ENCODE data around the gene NEK1.
"Not testable (repeated sequence)": the region's sequence is repeated elsewhere in the genome, so short reads cannot be mapped to it uniquely, and the experiment has no call there.

The NEK1 gene

DNA sequence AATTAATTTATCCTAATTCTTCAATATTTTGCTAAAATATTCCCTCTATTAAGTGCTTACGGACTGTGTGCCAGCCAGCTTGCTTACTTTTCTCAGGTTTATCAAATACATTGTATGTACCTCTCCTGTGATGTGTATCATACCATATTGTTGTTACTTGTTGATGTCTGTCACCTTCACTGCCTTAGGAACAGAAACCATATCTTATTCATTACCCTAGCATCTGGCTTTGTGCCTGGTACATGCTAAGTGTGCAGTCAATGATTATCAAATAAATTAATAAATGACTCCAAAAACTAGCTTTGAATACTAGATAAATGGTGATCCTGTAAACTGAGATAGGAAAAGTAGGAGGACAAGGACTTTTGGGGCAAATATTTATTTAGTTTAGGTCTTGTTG lies 14.9 kb upstream of the NEK1 start:
- DNase-seq, result no peak

DNA sequence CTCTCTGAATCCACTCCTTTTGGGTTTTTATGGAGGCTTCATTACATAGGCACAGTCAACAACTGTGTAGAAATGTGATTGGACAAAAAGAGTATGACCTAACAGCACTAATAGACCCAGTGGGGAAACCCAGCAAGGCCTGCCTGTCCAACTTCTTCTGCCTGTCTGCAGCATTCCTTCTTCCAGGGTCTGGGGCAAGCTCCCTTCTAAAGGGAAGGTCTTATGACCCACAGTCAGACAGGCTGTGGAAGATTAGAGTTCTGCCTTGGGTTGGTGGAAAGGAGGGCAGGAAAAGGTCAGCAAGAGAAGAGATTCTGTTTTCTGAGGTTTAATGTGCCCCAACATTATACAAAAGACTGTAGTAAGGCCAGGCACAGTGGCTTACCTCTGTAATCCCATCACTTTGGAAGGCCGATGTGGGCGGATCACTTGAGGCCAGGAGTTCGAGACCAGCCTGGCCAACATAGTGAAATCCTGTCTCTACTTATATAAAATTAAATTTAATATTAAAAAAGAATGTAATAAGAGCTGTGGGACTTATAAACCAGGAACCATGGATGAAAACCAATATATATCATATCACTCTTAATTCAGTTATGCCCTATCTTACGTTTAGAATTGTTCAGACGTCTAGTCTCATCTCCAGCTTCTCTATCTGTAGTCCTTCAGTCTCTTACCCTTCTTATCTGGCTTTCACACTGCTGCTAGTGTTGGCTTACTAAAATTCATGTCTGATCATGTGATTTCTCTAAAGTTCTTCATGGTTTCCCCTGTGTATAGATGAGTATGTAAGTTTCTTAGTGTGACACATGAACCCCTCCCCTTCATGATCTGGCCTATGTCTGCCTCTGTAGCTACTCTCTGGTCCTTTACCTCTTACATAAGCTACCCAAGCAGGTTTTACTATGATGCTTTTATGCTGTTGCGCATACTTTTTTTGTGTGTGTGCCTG lies 14.2 kb upstream of the NEK1 start:
- no peak for DNase-seq

DNA sequence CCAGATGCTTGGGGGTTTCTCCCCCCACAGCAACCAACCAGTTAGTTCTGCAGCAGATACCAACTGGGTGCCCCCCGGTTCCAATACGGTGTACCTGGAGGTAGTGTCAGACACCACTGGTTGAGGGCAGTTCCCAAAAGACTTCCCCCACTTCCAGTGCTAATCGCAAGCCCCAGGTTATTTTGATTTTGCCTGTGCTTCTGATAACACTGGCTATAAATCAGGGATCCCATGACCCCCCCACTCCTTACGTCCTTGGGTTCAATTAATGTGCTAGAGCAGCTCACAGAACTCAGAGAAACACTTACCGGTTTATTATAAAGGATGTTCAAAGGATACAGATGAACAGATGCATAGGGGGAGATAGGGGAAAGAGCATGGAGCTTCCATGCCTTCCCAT lies 13.5 kb upstream of the NEK1 start:
- DNase-seq, result no peak

DNA sequence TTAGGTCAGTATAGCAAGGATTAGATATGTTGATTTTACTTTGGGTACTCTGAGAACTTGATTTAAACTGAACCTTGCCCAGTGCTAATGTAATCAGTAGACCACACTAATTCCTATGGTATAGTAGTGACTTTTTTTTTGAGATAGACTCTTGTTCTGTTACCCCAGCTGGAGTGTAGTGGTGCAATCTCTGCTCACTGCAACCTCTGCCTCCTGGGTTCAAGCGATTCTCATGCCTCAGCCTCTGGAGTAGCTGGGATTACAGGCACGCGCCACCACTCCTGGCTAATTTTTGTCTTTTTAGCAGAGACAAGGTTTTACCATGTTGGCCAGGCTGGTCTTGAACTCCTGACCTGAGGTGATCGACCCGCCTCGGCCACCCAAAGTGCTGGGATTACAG lies 11.6 kb upstream of the NEK1 start:
- not testable (repeated sequence) for DNase-seq

DNA sequence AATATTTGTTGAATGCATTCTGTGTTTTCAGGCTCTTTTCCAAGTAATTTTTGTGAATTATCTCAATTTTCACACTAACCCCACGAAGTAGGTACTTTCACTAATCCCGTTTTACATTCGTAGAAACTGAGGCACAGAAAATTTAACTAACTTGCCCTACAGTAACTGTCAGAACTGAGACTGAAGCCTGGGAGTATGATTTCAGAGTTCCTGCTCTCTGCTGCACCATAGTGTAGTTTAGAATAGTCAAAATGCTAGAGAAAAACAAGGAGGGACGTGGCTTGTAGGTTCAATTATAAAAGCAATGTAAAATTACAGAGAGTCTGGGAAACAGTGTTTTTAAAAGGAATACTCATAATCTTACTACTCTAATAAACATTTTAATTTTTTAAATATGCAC lies 10.2 kb upstream of the NEK1 start:
- no peak for DNase-seq

DNA sequence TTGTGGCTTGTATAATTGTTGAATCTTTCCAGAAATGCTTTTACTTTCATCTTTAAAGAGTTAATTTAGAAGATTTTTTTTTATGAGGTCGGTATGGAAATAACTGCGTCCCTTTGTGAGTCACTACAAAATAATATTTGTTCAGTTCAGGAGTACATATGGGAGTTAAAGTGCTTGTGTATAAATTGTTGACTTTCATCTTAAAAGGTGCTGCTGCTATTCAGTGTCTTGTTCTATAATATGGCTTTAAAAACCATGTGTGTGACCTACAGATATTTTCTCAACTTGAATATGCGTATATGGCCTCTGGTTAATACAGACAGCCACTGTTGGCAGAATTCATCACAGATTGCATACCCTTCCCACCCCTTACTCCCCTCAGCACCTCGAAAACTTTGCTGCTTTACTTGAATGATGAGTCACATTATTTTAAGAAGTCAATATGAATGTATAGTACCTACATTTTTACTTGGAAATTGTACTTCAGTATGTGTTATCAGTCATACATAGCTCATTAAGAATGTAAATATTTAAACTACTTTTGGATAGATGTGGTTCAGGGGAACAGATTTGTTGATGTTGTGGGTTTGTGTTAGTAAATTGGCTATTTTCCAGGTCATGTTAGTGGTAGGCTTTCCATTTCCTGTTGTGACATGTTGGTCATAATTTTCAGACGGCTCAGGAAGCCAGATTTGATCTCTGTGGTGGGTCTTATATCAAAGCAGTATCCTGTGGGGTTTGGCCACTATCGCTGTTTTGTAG lies 9.5 kb upstream of the NEK1 start:
- DNase-seq, result no peak

DNA sequence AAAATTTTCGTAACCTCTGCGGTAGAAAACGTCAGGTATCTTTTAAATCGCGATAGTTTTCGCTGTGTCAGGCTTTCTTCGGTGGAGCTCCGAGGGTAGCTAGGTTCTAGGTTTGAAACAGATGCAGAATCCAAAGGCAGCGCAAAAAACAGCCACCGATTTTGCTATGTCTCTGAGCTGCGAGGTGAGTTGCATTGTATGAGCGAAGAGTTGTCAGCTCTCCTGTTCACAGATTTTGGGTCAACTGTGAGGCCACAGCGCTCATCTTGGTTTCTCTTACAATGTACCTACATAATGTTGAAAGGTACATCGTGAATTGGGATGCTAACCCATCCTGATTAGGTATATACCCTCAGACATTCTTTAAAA lies 8.5 kb upstream of the NEK1 start:
- peak; percentile 44 for DNase-seq

DNA sequence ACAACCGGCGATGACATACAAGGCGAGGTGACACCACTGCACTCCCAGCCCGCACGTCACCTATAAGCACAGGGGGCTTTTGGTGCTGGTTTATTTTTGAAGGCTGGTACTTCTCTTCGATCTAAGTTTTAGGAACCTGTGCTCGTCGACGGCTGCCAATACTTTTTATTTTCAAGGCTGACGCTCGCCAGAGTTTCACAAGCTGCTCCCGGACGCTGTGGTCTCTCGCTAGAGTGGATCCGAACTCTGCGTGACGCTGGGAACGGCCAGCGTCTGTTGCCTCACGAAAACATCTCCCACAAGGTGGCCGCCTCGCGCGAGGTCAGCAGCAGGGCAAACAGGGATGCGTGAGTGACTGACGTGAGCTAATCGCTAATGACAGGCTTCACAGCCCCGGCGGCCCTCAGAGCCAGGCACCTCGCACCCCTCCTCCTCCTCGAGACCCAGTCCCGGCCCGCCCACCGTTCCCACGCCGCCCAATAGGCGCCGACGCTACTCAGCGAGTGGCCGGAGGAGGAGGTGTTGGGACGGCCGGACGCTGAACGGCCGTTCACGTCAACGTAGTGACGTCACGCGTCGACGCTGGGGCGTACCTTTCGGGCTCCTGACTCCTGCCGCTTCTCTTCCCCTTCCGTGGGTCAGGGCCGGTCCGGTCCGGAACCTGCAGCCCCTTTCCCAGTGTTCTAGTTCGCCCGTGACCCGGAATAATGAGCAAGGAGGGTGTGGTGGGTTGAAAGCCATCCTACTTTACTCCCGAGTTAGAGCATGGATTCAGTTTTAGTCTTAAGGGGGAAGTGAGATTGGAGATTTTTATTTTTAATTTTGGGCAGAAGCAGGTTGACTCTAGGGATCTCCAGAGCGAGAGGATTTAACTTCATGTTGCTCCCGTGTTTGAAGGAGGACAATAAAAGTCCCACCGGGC lies 7.8 kb upstream of the NEK1 start, which contains the start of gene CLCN3:
TSS of gene CLCN3 (plus strand) at position 621 of the 922 bp plus-strand sequence. CDS start 15,351 bp downstream, outside the sequence.
- peak; percentile 96 for DNase-seq

DNA sequence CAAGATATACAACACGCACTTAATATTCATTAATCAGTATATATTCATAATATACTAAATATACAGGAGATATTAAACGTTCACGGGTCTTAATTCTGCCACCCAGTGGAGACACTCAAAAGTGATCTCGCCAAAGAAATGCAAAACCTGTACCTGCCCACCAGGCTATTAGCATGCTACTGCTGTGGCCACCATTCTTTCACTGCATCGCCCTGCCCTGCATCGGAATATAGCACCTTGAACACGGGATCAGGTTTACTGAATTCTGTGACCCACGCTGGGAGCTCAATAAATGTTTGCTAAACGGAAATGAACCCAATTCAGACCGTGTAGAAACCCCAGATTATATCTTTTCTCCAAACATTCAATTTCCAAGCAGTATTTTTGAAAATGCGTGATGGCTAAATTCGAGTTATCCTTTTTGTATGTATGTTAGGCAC lies 7.2 kb upstream of the NEK1 start:
- peak; percentile 44 for DNase-seq

DNA sequence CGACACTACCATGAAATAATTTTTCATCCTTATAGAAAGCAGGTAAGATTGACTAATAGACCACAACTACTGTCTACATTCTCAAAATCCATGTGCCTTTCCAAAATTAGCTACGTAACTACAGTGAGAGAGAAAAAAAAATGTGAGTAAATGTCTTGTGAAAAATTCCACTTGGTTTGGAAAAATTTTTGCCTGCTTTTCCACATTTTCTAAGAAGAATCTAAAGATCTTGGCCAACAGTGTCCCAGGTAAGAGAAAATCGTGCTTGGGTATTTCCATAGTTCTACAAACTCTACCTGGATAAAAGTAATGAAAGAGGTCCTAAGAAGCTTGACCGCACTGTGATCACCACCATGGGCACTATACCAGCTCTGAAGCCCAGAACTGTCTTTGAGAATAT lies 6.6 kb upstream of the NEK1 start:
- no peak for DNase-seq

DNA sequence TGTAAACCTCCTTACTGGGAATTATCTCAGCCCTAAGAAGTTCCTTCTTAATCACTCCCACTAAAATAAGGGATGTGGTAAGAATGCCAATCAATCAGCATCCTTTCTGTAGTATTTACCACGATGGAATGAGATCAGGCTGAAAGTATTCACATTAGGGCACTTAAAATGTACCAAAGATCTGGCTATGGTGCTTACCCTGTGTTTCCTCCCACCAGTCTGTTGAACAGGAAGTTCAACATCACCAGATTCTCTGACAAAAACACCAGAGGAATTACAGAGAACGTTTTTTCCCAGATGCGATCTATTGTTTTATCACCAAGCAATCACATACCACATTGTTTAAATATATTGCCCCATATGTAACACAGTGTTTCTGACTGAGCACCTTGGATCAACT lies 5.9 kb upstream of the NEK1 start:
- no peak for DNase-seq

DNA sequence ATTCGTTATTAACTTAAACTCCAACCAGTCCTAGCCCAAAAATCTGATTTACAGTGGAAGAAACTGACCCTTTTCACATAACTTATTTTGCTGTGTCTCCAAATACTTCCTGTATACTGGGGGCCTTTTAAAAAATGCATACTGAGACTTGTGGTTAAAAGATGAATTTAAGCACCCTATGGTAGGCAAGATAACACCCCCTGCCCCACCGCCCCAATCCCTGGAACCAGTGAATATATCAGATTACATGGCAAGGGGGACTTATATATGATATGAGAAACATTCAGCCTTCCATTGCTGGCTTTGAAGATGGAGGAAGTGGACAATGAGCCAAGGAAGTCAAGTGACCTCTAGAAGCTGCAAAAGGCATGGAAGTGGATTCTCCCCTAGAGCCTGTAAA lies 4.9 kb upstream of the NEK1 start:
- DNase-seq, result no peak

DNA sequence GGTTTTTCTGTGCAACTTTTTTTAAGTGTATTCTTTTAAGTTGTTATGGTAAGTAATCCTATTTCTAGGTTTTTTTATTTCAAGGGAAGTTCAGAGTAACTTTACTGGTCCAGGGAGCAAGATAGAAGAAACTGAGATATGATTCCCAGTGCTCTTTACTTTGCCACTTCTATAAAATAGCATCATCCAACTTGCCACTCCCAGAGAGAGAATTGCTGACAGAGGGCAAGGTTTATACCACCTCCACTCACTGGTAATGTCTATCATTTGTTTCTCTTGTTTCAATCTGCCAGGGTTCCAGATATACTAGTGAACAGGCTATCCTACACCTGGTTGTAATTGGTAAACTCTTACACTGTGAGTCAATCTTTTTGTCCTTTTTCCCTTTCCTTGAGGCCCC lies 4.5 kb upstream of the NEK1 start:
- DNase-seq, result no peak

DNA sequence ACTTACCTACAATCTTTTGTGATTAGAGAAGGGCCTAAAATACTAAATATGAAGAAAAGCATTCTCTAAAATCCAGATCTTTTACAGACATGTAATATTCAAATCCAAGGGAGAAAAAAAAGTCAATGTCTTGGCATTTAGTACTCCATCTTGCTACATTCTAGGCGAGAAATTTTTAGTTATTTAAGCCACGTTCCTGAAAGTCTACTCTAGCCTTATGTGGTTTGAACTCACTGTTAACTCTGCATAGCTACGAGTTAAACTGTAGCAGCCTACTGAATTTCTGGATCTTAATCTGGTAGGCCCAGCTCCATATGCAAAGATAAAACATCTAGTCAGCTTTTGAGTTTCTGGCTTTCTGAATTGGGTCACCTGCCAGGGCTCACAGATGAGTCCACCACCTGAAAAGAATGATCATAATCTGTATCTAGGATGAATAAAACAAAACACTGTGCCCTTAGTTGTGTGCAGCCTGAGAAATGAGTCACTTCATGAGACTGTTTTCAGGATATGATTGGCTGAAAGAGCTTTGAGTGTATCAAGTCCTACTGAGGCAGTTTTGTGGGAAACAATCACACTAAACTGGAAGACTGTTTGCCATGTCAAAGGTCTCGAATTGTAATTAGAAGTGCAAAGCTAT lies 3.2 kb upstream of the NEK1 start:
- DNase-seq, result no peak

DNA sequence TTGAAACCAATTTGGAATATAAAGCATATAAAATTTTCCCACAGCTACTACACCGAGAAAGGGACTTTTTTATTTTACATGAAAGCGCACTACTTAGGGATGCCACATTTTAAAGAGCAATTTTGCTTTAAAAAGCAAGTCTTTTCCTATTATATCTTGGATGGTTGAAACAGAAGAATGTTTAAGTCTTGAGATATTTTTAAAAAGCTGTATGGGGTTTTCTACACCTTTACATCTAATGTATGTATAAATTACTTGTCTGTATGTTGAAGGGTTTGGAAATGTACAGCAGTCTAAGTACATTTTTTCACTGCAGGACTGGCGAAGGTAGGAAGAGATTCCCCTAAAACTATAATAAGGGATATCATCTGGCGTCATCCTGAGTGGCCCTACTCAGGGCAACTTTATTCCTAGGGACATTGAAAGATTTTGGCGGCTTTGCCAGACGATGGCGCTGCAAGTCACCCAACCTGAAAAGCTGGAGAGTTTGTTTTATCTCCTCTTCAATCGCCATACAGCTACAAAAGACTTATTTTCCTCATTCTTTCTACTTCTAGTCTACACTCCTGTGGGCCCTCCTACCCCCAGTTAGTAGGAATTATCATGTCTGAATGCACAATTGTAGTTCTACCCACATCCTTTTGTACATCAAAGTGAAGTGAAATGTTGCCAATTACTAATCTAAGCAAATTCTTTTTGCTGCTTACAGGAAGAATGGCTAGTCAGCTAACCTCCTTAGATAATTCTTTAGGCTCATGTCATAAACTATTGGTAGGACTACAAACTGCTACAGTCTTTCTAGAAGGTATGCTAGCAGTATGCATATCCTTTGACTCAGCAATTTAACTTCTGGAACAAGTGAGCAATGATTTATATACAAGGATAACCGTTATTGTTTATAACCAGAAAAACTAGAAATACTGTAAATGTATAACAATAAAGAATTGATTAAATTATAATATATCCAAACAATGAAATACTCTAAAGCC lies 782 bp upstream of the NEK1 start:
- DNase-seq, result peak; percentile 71

DNA sequence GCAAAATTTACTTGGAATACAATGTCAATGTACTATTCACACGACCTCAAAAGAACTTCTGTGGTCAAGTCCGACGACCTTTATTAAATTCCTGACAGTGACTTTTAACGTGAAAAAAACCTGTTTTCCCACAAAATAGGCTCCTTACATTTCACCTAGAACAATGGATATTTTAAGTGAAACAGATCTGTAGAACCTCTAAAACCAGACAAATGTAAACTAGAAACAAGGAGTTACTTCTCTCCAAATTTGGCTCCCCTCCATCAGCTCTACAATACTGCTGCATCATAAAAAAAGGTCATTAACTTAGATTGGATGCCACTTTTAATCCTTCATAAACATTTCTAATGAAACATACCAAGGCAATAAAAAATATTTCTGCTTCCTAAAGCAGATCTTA lies 1.2 kb downstream of the NEK1 start:
- DNase-seq, result no peak

DNA sequence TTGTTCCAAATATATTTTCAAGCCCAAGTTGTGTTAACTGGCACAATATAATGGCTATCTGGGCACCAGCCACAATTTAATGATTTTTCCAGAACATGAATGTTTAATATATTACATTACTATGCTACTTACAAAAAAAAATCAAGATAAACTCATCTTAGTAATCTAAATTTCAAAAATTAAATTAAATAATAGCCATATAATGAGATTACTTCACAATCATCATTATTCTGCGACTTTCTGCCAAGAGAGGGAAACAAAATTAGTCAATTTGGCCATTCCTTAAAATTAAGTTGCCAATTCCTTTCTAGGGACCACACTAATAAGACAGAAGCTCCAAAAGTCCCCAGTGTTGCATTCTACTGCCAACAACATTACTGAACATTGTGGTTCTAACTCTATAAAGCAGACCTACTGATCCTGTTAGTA lies 7.5 kb downstream of the NEK1 start:
- no peak for DNase-seq

DNA sequence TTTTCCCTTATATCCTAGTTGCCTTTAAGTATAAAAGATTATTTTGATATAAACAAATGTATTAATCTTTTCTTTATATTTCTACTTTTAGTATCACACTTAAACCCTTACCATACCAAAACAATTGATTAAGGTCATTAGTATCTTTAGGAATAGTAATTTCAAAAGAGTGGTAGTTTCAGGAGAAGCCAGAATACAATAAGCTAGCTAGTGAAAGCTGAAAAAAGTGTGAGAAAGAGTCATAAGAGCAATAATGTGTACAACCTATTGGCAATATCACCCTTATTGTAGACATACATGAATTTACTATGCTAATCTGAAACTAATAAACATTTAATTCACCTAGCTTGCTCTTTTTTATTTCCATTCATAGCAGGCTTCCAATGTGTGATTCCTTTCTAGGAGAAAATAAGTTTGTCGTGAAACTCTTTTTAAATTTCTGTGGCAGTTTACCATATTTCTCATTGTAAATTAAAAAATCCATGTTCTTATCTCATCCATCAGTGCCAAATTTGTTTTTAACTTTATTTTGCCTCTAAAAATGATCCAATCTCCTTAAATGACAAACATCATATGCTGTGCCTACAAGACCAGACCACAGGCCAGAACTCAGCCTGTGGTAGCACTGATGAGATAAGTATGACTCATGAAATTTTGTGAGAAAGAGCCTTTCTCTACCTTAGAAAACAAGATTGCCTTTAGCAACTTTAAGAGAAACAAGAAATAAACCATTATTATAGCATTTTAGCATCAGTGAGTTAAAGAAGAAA lies 8.1 kb downstream of the NEK1 start:
- DNase-seq, result no peak

DNA sequence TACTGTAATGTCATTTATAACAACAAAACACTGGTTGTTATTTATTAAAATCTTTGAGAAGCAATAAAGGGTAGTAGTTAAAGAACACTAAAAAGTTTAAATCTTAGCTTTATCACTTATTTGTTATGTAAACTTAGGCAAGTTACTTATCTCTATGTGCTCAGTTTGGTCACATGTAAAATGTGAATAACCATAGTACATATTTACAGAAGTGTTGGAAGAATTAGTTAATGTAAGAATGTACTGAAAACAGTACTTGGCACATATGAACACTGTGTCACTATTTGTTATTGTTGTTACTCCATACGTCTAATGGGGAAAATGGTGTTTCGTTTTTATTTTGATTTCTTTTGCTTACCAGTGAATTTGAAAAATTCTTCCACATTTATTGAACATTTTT lies 9.1 kb downstream of the NEK1 start:
- no peak for DNase-seq

Measured in NCI-H1092 treated with DMSO at 0.1 percent for 48 hours (cell line).